HG03175 (cell line): ENCODE data around the gene FZD2.
"Not testable (repeated sequence)": the region's sequence is repeated elsewhere in the genome, so short reads cannot be mapped to it uniquely, and the experiment has no call there.

ENCODE experiments used
- ATAC-seq: cut with Tn5 transposase; IDR thresholded peaks from one replicate; pipeline ENCODE4 v1.9.1; 2021; ENCODE audit warnings: mild to moderate bottlenecking, moderate library complexity; ENCODE audit not compliant: unreplicated experiment

FZD2 gene

DNA sequence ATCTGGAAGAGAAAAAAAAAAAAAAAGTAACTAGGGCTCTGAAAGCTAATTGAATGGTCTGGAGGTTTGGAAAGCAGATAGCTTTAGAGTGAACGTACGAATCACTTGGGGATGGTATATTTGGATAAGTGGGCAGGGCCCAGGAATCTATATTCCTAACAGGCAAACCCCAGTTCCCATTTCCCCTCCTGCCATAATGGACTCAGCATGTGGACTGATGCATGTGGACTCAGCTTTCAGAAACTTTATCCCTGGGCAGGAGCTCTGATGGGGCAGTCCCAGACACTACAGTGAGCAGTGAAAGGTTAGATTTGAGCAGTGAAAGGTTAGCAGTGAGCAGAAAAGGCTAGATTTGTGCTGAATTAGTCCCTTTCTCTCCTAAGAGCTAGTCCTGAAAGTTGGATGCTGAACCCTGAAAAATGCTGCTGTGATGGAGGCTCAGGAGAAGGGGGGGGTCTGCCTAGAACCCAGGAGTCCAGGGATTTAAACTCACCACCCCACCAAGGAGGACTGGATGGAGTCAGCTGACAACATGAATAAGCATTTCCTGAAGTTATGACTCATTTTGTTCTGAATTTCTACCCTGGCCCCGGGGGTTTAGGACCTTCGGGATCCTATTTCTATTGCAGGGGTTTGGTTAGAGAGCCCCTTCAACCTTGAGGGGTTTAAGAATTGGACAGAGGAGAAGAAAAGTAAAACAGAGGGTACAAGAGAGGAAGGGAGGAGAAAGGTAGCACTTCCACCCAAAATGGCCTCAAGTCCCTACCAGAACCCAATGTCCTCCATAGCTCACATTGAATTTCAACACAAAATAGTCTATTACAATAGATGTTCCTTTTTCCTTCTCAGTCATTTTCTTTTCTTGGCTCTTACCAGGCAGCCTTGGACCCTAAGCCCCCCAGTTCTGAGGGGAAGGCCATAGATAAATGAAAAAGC lies 10.3 kb upstream of the FZD2 start:
- ATAC-seq = no peak

DNA sequence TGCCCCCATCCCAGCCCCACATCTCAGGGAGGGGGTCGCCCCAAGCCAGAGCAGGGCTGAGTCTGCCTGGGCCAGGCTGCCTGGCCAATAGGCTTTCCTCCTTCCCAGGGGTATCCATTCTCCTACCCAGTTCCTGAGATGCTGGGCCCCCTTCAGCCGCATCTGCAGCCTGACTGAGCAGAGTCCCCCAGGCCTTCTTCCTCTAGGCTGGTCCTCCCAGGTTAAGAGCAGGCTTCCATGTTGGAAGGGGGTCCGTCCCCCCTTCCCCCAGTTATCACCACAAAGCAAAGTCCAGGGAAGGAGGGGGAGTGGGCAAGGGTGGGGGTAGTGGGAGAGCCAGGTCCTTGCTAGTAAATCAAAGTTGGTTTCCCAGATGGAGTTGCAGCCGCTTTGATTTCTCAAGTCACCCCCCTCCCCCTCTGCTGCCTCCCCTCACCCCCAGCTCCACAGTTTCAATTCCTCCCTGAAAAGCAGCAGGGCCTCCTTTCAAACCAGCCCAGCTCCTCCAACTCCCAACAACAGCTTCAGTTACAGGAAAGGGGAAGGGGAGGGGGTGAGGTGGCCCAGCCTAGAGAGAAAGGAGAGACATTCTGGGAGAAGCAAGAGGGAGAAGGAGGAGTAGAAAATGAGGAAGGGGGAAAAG lies 9.5 kb upstream of the FZD2 start:
- no peak for ATAC-seq

DNA sequence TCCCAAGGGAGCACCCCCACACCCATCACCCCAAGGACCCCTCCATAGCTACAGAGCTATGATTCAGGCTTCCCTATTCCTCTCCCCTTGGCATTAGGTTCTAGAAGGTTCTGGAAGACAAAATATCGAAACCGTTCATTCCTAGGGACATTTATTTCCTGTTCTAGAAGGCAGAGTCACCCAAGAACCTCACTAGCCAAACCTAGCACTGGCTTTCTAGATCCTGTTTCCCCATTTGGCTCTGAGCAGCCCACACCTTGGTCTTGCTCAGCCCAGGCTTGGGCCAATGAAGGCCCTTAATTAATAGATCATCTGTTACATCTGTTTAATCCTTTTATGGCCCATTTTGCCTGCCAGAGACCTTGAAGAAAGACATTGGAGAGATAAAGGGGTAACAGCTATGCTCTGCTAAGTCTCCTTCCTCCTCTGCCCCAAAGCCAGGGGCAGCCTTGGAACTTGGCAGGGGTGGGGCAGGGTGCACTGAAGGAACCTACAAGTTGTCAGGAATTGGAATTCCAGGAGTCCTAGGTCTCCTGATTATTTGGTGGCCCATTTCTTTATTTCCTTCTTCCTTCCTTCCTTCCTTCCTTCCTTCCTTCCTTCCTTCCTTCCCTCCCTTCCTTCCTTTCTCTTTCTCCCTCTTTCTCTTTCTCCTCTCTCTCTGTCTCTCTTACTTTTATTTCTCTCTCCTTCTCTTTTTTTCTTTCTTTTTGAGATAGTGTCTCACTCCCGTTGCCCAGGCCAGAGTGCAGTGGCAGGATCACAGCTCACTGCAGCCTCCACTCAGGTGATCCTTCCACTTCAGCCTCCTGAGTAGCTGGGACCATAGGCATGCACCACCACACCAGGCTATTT lies 8.7 kb upstream of the FZD2 start:
- ATAC-seq = no peak

DNA sequence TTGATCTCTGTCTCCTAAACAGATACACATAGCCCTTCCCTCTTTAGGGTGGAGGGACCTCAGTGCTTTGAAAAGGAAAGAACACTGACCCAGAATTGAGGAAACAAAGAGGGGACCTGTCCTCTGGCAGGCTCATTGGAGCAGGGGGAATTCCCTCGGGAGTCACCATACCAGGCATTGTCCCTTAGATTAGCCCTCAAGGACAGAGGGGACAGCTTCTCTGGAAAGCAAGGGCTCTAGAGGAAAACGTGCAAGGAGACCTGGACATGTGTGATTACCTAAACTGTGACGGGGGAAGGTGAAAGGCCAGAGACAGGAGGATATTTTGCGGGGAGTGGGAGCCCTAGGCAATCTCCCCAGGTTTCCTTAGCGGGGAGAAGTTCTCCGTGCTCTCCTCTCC lies 7.6 kb upstream of the FZD2 start:
- ATAC-seq = no peak

DNA sequence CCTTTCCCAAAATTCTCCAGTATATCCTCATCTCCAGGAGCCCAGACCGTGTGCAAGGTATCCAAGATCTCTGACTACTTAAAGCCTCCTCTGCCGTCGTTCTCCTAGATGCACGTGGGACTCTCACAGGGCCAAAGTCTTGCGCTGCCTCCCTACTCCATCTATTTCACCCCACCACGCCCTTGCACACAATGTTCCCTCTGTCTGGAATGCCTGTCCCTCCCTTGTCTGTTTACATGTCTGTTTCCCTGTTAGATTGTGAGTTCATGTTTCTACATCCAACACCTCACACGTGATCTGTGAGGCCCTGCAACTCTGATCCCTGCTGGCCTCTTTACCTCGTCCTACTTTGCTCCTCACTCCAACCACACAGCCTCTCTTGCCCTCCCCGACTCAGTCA lies 4.9 kb upstream of the FZD2 start:
- ATAC-seq = no peak

DNA sequence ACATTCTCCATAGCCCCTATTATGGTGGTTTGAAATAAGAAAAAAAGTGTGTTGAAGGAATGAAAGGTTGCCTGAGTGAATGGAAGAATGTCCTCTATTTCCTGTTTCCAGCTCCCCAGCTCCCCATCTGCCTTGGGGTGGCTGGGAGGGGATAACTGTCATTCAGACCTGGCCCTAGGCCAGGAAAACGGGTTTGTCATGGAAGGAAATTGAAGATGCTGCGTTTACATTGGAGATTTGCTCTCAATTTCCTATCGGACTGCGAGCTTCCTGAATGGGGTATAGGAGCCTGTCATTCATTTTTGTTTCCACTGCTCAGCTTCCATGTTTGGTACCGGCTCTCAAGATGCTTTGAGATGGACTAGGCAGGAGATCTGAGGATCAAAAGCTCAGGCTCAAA lies 2.2 kb upstream of the FZD2 start:
- ATAC-seq = no peak

DNA sequence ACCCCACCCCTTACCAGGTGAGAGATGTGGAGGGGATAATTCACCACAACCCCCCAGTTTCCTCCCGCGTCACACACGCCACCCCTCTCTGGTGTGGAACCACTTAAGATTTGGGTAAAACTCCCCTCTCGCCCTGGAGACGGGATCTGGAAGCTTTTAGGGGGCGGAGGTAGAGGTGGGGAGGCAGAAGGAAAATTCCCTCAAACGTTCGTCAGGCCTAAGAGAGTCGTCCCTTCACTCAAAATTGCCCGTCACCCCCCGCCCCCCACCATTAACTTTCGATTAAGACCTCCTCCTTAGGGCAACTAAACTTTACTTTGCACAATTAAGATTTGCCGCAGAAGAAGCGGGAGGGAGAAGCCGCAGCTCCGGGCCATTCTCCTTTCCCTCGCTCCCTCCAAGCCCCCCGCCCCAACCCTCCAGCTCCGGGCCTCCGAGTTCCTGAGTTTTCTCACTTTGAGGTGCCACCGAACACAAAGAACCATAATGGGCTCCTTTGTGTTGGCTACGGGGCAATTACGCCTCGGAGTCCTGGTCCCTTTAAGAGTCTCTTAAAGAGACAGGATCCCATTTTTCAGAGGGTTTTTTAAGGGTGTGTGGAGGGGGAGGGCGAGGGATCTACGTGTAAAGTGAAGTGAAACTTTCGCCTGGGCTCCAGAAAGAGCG lies 985 bp upstream of the FZD2 start:
- no peak for ATAC-seq

DNA sequence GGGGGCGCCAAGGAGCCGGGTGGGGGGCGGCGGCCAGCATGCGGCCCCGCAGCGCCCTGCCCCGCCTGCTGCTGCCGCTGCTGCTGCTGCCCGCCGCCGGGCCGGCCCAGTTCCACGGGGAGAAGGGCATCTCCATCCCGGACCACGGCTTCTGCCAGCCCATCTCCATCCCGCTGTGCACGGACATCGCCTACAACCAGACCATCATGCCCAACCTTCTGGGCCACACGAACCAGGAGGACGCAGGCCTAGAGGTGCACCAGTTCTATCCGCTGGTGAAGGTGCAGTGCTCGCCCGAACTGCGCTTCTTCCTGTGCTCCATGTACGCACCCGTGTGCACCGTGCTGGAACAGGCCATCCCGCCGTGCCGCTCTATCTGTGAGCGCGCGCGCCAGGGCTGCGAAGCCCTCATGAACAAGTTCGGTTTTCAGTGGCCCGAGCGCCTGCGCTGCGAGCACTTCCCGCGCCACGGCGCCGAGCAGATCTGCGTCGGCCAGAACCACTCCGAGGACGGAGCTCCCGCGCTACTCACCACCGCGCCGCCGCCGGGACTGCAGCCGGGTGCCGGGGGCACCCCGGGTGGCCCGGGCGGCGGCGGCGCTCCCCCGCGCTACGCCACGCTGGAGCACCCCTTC lies 484 bp downstream of the FZD2 start:
- no peak for ATAC-seq

DNA sequence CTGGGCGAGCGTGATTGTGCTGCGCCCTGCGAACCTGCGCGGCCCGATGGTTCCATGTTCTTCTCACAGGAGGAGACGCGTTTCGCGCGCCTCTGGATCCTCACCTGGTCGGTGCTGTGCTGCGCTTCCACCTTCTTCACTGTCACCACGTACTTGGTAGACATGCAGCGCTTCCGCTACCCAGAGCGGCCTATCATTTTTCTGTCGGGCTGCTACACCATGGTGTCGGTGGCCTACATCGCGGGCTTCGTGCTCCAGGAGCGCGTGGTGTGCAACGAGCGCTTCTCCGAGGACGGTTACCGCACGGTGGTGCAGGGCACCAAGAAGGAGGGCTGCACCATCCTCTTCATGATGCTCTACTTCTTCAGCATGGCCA lies 1.0 kb downstream of the FZD2 start:
- ATAC-seq = no peak

DNA sequence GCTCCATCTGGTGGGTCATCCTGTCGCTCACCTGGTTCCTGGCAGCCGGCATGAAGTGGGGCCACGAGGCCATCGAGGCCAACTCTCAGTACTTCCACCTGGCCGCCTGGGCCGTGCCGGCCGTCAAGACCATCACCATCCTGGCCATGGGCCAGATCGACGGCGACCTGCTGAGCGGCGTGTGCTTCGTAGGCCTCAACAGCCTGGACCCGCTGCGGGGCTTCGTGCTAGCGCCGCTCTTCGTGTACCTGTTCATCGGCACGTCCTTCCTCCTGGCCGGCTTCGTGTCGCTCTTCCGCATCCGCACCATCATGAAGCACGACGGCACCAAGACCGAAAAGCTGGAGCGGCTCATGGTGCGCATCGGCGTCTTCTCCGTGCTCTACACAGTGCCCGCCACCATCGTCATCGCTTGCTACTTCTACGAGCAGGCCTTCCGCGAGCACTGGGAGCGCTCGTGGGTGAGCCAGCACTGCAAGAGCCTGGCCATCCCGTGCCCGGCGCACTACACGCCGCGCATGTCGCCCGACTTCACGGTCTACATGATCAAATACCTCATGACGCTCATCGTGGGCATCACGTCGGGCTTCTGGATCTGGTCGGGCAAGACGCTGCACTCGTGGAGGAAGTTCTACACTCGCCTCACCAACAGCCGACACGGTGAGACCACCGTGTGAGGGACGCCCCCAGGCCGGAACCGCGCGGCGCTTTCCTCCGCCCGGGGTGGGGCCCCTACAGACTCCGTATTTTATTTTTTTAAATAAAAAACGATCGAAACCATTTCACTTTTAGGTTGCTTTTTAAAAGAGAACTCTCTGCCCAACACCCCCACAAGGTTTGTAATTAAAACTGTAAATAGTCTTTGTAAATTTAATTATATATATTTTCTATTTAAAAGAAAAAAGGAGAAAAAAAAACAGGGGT lies 1.7 kb downstream of the FZD2 start:
- no peak for ATAC-seq

DNA sequence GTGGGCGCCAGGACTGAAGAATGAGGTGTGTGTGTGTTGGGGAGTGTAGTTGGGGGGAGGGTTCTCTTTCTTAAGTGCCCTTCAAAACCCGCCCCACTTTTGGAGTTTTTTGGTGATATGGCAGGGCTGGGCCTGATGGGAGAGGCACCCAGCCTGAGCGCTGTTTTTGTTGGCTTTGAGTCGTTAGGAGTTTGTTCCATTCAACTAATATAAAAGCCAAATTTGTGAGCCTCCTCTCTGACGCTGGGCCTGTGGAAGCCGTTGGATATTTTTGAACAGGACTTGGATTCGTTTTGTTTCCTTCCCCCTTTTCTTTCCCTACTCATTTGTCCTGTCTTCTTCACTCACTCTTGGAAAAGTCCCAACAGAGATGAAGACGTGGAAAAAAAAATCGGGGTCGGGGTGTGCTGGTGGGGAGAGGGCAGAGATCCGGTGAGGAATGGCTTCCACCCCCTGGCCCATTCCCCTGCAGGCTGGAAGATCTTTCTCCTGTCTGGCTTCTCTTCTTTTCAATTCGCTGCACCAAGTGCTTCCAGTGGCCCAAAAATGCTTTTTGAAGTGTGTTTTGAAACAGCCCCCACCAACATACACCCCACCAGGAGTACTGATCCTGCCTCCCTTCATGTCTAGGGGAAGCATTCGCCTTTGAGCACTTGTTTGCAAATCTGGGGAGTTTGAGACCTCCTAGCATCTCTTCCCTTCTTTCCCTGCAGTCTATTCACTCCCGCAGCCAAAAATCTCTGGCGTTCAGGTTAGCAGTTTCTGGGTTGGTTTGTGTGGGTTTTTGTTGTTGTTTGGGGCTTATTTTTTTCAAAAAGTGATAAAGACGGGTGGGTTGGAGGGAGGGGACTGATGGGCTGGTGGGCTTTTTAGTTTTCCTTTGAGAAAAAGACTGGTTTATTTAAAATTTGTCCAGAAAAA lies 2.6 kb downstream of the FZD2 start:
- ATAC-seq = no peak

DNA sequence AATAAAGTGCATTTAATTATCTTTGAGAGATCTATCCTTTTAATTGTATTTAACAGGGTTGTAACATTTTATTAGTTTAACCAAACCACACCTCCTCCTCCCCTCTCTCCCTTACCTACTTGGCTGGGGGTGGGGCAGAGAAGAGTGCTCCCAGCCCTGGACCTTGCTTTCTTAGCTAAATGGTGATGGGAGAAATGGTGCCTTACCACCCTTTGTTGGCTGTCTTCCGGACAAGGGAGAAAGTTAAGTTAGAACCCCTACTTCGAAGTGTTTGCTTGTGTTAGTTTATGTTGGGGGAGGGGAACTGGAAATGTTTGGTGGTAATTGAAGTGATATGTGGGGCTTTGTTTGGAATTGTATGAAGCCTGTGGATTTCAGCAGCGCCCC lies 3.9 kb downstream of the FZD2 start:
- no peak for ATAC-seq

DNA sequence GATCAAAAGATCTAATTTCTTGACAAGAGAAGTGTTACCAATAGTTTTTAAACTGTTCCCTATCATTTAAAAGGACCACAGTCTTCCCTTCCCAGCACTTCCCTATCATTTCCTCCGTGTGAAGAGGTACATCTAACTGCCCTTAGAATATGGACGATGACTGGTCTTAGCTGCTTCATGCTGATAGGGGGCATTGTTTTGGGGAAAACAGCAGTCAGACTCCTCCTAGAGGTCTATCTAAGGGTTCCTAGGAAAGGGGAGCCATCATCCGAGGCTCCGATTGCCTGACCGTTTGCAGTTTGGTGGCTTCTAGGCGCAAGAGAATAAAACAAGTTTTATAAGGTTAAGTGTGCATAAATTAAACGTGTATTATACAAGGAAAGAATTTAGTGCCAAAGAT lies 7.1 kb downstream of the FZD2 start:
- ATAC-seq = no peak

DNA sequence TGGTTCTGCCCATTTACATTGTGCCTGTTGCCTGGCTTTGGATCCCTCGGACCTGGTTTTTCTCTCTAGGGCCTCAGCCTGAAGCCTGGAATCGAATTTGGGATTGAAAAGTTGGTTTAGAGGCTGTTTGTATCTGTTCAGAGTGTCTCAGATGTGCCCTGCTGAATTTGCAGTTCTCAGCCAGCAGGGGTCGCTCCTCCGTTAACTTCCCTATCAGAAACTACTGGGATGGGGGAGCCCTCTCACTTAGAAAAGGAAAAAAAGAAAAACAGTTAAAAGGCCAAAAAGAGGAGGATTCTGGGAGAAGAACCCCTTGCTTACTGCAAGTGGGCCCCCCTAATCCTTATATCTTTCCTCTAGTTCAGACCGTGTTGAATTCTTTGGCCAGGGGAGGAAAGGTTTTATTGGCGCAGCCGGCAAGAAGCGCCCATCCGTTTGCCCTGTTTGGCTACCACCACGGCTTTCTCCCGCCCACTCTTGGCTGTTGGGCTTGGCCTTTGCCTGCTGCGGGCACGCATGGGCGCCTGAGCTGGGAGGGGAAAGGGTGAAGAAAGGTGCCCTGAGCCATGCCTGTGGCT lies 8.7 kb downstream of the FZD2 start:
- ATAC-seq = no peak

DNA sequence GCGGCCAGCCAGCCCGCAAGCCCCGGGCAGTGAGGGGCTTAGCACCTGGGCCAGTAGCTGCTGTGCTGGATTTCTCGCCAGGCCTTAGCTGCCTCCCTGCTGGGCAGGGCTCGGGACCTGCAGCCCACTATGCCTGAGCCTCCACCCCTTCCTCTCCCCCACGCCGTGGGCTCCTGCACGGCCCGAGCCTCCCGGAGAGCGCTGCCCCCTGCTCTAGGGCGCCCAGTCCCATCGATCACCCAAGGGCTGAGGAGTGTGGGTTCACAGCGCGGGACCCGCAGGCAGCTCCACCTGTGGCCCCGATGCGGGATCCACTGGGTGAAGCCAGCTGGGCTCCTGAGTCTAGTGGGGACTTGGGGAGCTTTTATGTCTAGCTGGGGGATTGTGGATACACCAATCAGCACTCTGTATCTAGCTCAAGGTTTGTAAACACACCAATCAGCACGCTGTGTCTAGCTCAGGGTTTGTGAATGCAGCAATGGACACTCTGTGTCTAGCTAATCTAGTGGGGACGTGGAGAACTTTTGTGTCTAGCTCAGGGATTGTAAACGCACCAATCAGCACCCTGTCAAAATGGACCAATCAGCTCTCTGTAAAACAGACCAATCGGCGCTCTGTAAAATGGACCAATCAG lies 11.1 kb downstream of the FZD2 start:
- ATAC-seq = not testable (repeated sequence)

DNA sequence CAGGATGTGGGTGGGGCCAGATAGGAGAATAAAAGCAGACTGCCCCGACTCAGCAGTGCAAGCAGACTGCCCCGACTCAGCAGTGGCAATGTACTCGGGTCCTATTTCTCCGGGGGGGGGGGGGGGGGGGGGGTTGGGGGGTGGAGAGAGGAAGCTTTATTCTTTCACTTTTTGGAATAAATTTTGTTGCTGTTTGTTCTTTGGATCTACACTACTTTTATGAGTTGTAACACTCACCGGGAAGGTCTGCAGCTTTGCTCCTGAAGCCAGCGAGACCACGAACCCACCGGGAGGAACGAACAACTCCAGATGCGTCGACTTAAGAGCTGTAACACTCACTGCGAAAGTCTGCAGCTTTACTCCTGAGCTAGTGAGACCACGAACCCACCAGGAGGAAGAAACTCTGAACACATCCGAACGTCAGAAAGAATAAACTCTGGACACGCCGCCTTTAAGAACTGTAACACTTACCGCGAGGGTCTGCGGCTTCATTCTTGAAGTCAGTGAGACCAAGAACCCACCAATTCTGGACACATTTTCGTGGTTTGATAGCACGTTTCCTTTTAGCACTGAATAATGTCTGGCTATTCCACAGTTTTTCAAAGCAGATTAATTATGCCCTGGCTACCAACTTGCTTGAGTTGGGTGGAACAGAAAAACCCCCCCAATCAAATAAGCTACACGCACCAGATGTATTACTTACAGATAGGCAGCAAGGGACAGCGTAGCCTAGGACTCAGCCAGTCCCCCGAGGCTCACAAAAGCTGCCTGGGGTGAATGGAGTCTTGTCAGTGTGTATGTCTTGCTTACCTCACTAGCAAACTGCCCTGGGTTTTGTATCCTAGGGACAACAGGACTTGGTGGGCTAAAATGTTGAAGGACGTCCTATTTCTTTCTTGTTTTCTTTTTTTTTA lies 11.9 kb downstream of the FZD2 start:
- ATAC-seq = no peak

DNA sequence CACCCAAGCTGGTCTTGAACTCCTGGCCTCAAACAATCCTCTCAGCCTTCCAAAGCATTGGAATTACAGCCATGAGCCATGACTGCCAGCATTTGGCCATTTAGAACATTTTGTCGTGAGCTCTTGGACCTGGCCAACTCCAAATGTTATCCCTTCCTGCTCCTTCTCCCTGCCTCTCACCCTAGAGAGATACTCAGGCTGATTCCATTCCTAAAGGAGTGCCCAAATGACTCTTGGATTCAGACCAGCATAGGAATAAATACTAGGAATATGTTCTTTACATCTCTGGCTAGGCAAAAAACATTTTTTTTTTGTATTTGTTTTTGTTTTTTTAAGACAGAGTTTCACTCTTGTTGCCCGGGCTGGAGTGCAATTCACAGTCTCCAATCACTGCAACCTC lies 15.5 kb downstream of the FZD2 start:
- no peak for ATAC-seq
